PC-3 (cell line): Measurements from ENCODE around the gene AIG1. TPM values are rescaled to one million over a fixed set of nuclear protein-coding genes. Genes with fewer than 3 reads are reported as not detected.

ENCODE experiments used
- ATAC-seq: fragments of 200-7000 bp; cut with Tn5 transposase; 2 replicates; pipeline ENCODE4 v1.9.1; 2020; ENCODE audit warnings: mild to moderate bottlenecking, moderate library complexity
- BruUV-seq: library from RNA; stranded (reverse); fragments of 400-500 nt; replicated peaks from 2 replicates; lab custom pipeline; 2021; lab: Mats Ljungman, UMichigan
- CTCF ChIA-PET: fragments of 300-600 bp; sonication (Branson Sonifier 250); formaldehyde crosslinking; loops from one replicate; lab custom pipeline; 2022; ENCODE audit warnings: antibody characterized with exemption; lab: Charles Lee
- POLR2A ChIA-PET: fragments of 300-600 bp; sonication (Branson Sonifier 250); formaldehyde crosslinking; loops from one replicate; lab custom pipeline; 2022; ENCODE audit warnings: antibody characterized with exemption; ENCODE audit not compliant: unreplicated experiment; lab: Charles Lee
- DNase-seq: peaks from one replicate; pipeline ENCODE4 v3.0.0-alpha.2; 2015
- H2AFZ ChIP-seq: fragments of 300-600 bp; sonication (generic); 2 replicates; pipeline ENCODE4 v1.6.0; 2016; ENCODE audit warnings: antibody characterized with exemption, low read length
- H3F3A ChIP-seq: fragments of 300-600 bp; sonication (generic); one replicate; pipeline ENCODE4 v1.6.0; 2017; ENCODE audit warnings: antibody characterized with exemption, low read length, control low read depth, mild to moderate bottlenecking; ENCODE audit not compliant: unreplicated experiment
- H3K27ac ChIP-seq: fragments of 300-600 bp; sonication (generic); 2 replicates; pipeline ENCODE4 v1.5.1; 2016; ENCODE audit warnings: mild to moderate bottlenecking, low read length
- H3K27me3 ChIP-seq: fragments of 300-600 bp; sonication (generic); 2 replicates; pipeline ENCODE4 v1.6.1; 2016; ENCODE audit warnings: low read length, mixed read lengths
- H3K36me3 ChIP-seq: fragments of 300-600 bp; sonication (generic); 2 replicates; pipeline ENCODE4 v1.6.1; 2016; ENCODE audit warnings: low read depth, mixed run types, low read length, mixed read lengths
- H3K4me1 ChIP-seq: fragments of 300-600 bp; sonication (generic); 2 replicates; pipeline ENCODE4 v1.5.1; 2016; ENCODE audit warnings: low read length; ENCODE audit not compliant: insufficient read depth
- H3K4me2 ChIP-seq: fragments of 300-600 bp; sonication (generic); 2 replicates; pipeline ENCODE4 v1.6.0; 2016; ENCODE audit warnings: low read length
- H3K4me3 ChIP-seq: fragments of 300-600 bp; sonication (generic); 2 replicates; pipeline ENCODE4 v1.5.1; 2016; ENCODE audit warnings: mild to moderate bottlenecking, low read length, mixed read lengths
- H3K79me2 ChIP-seq: fragments of 300-600 bp; sonication (generic); 2 replicates; pipeline ENCODE4 v1.6.1; 2017; ENCODE audit warnings: low read length, mixed read lengths
- H3K9ac ChIP-seq: fragments of 300-600 bp; sonication (generic); 2 replicates; pipeline ENCODE4 v1.6.0; 2016; ENCODE audit warnings: mild to moderate bottlenecking, low read length
- H3K9me2 ChIP-seq: fragments of 300-600 bp; sonication (generic); replicated peaks from 2 replicates; pipeline ENCODE4 v1.6.1; 2016; ENCODE audit warnings: mixed run types, low read length, mixed read lengths
- H3K9me3 ChIP-seq: fragments of 300-600 bp; sonication (generic); 2 replicates; pipeline ENCODE4 v1.6.1; 2016; ENCODE audit warnings: low read length, mixed read lengths
- H4K20me1 ChIP-seq: fragments of 300-600 bp; sonication (generic); 2 replicates; pipeline ENCODE4 v1.6.1; 2016; ENCODE audit warnings: low read length, mixed read lengths
- EZH2 ChIP-seq: fragments of 300-600 bp; sonication (generic); IDR thresholded peaks from one replicate; pipeline ENCODE4 v1.6.1; 2017; ENCODE audit warnings: antibody characterized with exemption, mild to moderate bottlenecking, low read length; ENCODE audit not compliant: unreplicated experiment
- EZH2phosphoT487 ChIP-seq: fragments of 300-600 bp; sonication (generic); IDR thresholded peaks from 2 replicates; pipeline ENCODE4 v1.6.1; 2018; ENCODE audit warnings: mild to moderate bottlenecking, antibody characterized with exemption, low read length, borderline replicate concordance
- intact Hi-C: fragments of 100-400 bp; cut with micrococcal nuclease; formaldehyde crosslinking; loops from 2 replicates; pipeline ENCODE4 v1.9.0; 2023
- total RNA-seq: library from RNA; depleted of rRNA; stranded (reverse); fragments of >200 nt; gene quantifications from 2 replicates; pipeline ENCODE4 v1.2.3, GENCODE V29; 2014
- TF ChIP-seq, protein P1 (sequence below): fragments of 300-600 bp; sonication (generic); conservative IDR thresholded peaks from 2 replicates; pipeline ENCODE4 v1.5.1; 2017; ENCODE audit warnings: antibody characterized with exemption, low read depth, mild to moderate bottlenecking, low read length

AIG1 gene
- total RNA-seq, 1 experiment from 2014 or later = 32.7 TPM

GRCh38 chr6:143177706-143178105 lies 117.0 kb downstream of the AIG1 start:
- Histone ChIP-seq H3F3A (no peaks in the 10 kb centered on the region), H3K9me3 (no peaks in the 10 kb centered on the region), H3K4me1 (no peaks in the 10 kb centered on the region), H4K20me1 (no peaks in the 10 kb centered on the region), H3K36me3 (no peaks in the 10 kb centered on the region; the same call in 1 of the 2 replicates), H3K27me3 (no peaks in the 10 kb centered on the region), H3K27ac (no peak overlapping the region), H2AFZ (no peak overlapping the region), H3K4me3 (no peak overlapping the region), H3K4me2 (no peak overlapping the region), H3K79me2 (no peaks in the 10 kb centered on the region), H3K9me2 (no peaks in the 10 kb centered on the region), H3K9ac (no peak overlapping the region)
- intact Hi-C loops = no loop called here
- POLR2A ChIA-PET = no interaction called here
- ATAC-seq (no peak), DNase-seq (no peak)
- TF ChIP-seq EZH2 (no peak), EZH2phosphoT487 (no peak)
- TF ChIP-seq, protein P1, sequence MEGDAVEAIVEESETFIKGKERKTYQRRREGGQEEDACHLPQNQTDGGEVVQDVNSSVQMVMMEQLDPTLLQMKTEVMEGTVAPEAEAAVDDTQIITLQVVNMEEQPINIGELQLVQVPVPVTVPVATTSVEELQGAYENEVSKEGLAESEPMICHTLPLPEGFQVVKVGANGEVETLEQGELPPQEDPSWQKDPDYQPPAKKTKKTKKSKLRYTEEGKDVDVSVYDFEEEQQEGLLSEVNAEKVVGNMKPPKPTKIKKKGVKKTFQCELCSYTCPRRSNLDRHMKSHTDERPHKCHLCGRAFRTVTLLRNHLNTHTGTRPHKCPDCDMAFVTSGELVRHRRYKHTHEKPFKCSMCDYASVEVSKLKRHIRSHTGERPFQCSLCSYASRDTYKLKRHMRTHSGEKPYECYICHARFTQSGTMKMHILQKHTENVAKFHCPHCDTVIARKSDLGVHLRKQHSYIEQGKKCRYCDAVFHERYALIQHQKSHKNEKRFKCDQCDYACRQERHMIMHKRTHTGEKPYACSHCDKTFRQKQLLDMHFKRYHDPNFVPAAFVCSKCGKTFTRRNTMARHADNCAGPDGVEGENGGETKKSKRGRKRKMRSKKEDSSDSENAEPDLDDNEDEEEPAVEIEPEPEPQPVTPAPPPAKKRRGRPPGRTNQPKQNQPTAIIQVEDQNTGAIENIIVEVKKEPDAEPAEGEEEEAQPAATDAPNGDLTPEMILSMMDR = no peak
- CTCF ChIA-PET = no interaction called here
- BruUV-seq = no TSS peak

- intact Hi-C loops = no loop called here
These were observed 118.4 kb downstream of the AIG1 start for GRCh38 chr6:143179096-143179495.

More at GRCh38 chr6:143179096-143179495, 118.4 kb downstream of the AIG1 start:
- no peaks in the 10 kb centered on the region for H3K9me2 ChIP-seq
- no peak overlapping the region for H3K9ac ChIP-seq
- H3K4me3 ChIP-seq = no peak overlapping the region
- no peaks in the 10 kb centered on the region for H3K4me1 ChIP-seq
- H3F3A ChIP-seq = no peaks in the 10 kb centered on the region
- H3K27me3 ChIP-seq = no peaks in the 10 kb centered on the region
- ChIA-PET CTCF (no interaction called here), POLR2A (no interaction called here)
- TF ChIP-seq EZH2 (no peak), EZH2phosphoT487 (no peak)
- TF ChIP-seq, protein P1 = no peak
- H4K20me1 ChIP-seq = no peaks in the 10 kb centered on the region
- H3K4me2 ChIP-seq = no peak overlapping the region
- DNase-seq = no peak
- H3K36me3 ChIP-seq = no peaks in the 10 kb centered on the region; the same call in 1 of the 2 replicates
- no peaks in the 10 kb centered on the region for H3K79me2 ChIP-seq
- H3K9me3 ChIP-seq = no peaks in the 10 kb centered on the region
- BruUV-seq = no TSS peak
- no peak overlapping the region for H3K27ac ChIP-seq
- no peak for ATAC-seq
- H2AFZ ChIP-seq = no peak overlapping the region
